ENCODE measurements around the gene NSUN7. TPM values are rescaled to one million over a fixed set of nuclear protein-coding genes. Genes with fewer than 3 reads are reported as not detected.
"Not testable (repeated sequence)": the region's sequence is repeated elsewhere in the genome, so short reads cannot be mapped to it uniquely, and the experiment has no call there.

The NSUN7 gene
- polyA plus RNA-seq, 1 experiment: 0.18 TPM

DNA sequence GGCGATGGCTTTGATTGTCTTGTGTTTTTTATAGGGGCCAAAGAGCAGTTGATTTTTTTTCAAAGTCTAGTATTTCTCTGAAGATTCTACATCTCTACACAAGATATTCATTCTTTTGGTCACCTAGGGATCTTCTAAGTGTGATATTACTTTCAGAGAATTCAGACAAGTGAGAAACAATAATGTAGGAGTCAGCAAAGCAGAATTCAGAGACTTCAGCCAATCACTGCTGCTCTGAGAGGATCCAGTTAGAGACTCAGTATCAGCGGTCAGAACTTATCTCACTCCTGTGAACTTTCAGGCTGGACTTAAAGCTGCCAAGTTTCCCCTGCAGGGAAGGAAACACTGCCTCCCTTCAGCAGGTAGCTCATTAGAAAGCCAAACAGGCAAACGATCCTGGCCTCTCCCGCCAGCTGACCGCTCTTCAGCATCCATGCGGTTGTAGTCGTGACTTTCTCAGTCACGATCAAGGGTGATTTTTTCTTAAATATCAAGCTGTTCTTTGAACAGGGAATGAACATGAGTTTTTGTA is 59.2 kb downstream of the NSUN7 start:
- no peaks in the 10 kb centered on the region for H3K36me3 ChIP-seq (ENCODE audit: control insufficient read depth, insufficient read depth, low read length)
- CTCF ChIA-PET: no interaction called here
- no peak overlapping the region for H3K4me3 ChIP-seq (ENCODE audit: low read depth, low read length)
- no peaks in the 10 kb centered on the region for H3K27me3 ChIP-seq (ENCODE audit: control insufficient read depth, insufficient read depth, low read length)
- TF ChIP-seq, protein P1, sequence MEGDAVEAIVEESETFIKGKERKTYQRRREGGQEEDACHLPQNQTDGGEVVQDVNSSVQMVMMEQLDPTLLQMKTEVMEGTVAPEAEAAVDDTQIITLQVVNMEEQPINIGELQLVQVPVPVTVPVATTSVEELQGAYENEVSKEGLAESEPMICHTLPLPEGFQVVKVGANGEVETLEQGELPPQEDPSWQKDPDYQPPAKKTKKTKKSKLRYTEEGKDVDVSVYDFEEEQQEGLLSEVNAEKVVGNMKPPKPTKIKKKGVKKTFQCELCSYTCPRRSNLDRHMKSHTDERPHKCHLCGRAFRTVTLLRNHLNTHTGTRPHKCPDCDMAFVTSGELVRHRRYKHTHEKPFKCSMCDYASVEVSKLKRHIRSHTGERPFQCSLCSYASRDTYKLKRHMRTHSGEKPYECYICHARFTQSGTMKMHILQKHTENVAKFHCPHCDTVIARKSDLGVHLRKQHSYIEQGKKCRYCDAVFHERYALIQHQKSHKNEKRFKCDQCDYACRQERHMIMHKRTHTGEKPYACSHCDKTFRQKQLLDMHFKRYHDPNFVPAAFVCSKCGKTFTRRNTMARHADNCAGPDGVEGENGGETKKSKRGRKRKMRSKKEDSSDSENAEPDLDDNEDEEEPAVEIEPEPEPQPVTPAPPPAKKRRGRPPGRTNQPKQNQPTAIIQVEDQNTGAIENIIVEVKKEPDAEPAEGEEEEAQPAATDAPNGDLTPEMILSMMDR (IDR thresholded peaks at IDR 0.05; ENCODE audit: insufficient read depth, low read depth, low read length): no peak
- no peak for DNase-seq (ENCODE audit: low read depth)
- POLR2A ChIA-PET: no interaction called here

DNA sequence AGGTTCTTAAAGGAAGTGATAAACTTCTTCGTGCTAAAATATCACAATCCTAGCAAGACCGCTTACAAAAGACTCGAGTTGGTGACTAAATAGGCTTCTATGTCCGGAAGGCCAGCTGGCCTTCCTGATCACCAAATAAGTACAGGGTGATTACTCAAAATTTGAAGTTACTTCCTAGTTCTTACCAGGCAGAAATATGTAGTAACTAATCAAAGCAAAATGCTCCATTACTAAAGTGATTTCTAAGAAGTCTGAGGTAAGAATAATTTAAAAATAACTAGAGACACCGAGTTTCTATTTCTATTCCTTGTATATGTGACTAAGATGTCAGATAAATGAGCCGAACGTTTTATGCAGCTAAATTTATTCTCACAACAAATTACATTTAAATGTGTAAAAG is 62.2 kb downstream of the NSUN7 start:
- H3K4me3 ChIP-seq (ENCODE audit: low read depth, low read length): no peak overlapping the region
- no peaks in the 10 kb centered on the region for H3K27me3 ChIP-seq (ENCODE audit: control insufficient read depth, insufficient read depth, low read length)
- DNase-seq (ENCODE audit: low read depth): no peak
- peaks cover 3% of the 10 kb centered on the region; the same call in 1 of the 2 replicates for H3K36me3 ChIP-seq (ENCODE audit: control insufficient read depth, insufficient read depth, low read length)
- CTCF ChIA-PET: interaction anchor here (1.0 to 1.1 kb wide), 2 partner anchors 29 to 33 kb away, joined by 3 read pairs; no protein-coding TSS in a partner anchor
- TF ChIP-seq, protein P1 (IDR thresholded peaks at IDR 0.05; ENCODE audit: insufficient read depth, low read depth, low read length): no peak
- POLR2A ChIA-PET: no interaction called here

DNA sequence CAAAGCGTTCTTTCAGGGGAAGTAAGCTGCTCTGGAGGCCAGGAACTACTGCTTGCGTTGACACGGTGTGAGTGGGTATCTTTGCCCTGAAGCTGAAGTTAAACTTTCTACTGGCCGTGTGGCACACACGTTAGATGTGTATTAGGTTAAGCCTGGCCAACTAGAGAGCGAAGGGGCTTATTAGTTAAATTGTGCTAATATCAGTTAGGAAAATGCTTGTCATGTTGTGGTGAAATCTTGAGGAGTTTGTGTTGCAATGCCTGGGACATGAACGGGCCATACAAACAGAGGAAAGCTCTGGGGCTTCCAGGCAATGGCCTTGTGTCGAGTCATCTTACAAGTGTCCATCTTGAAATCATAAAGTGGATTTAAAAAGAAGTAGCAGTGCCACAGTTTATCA is 62.6 kb downstream of the NSUN7 start:
- ChIA-PET POLR2A (no interaction called here), CTCF (interaction anchor here (1.1 kb wide), 1 partner anchor 32 kb away, joined by 3 read pairs; no protein-coding TSS in a partner anchor)
- H3K36me3 ChIP-seq (ENCODE audit: control insufficient read depth, insufficient read depth, low read length): peaks cover 3% of the 10 kb centered on the region; the same call in 1 of the 2 replicates
- no peak for DNase-seq (ENCODE audit: low read depth)
- H3K4me3 ChIP-seq (ENCODE audit: low read depth, low read length): no peak overlapping the region
- no peaks in the 10 kb centered on the region for H3K27me3 ChIP-seq (ENCODE audit: control insufficient read depth, insufficient read depth, low read length)
- TF ChIP-seq, protein P1 (IDR thresholded peaks at IDR 0.05; ENCODE audit: insufficient read depth, low read depth, low read length): no peak

DNA sequence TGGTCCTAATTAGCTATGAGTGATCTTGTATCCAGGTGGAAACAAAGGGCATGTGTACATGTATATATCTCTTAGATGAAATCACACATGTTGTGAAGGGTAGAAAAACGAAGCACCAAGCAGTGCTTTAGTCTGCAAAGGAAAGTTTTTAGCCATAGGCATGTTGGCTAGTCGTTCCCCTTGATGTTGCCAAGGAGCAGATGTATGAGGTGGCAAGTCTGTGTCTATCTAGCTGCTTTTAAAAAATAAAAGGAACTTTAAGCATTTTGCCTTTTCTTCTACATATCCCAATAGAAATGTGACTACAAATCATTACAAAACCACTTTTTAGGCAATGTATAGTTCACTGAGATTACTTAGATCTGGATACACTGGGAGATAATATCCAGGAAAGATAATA is 63.1 kb downstream of the NSUN7 start:
- no peaks in the 10 kb centered on the region for H3K27me3 ChIP-seq (ENCODE audit: control insufficient read depth, insufficient read depth, low read length)
- no peak overlapping the region for H3K4me3 ChIP-seq (ENCODE audit: low read depth, low read length)
- DNase-seq (ENCODE audit: low read depth): no peak
- POLR2A ChIA-PET: no interaction called here
- TF ChIP-seq, protein P1 (IDR thresholded peaks at IDR 0.05; ENCODE audit: insufficient read depth, low read depth, low read length): no peak
- CTCF ChIA-PET: interaction anchor here (1.1 kb wide), 1 partner anchor 32 kb away, joined by 3 read pairs; no protein-coding TSS in a partner anchor
- peaks cover 3% of the 10 kb centered on the region; the same call in 1 of the 2 replicates for H3K36me3 ChIP-seq (ENCODE audit: control insufficient read depth, insufficient read depth, low read length)

DNA sequence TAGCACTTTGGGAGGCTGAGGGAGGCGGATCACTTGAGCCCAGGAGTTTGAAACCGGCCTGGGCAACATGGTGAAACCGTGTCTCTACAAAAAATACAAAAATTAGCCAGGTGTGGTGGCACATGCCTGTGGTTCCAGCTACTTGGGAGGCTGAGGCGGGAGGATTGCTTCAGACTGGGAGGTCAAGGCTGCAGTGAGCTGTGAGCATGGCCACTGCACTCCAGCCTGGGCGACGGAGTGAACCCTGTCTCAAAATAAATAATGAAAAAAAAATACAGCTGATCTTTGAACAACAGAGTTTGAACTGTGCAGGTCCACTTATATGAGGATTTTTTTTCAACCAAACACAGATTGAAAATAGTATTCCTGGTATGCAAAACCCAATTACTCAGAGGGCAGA is 67.4 kb downstream of the NSUN7 start:
- H3K4me3 ChIP-seq (ENCODE audit: low read depth, low read length); H3K27me3 ChIP-seq (ENCODE audit: control insufficient read depth, insufficient read depth, low read length); H3K36me3 ChIP-seq (ENCODE audit: control insufficient read depth, insufficient read depth, low read length); POLR2A ChIA-PET; CTCF ChIA-PET; DNase-seq (ENCODE audit: low read depth): not testable (repeated sequence)

DNA sequence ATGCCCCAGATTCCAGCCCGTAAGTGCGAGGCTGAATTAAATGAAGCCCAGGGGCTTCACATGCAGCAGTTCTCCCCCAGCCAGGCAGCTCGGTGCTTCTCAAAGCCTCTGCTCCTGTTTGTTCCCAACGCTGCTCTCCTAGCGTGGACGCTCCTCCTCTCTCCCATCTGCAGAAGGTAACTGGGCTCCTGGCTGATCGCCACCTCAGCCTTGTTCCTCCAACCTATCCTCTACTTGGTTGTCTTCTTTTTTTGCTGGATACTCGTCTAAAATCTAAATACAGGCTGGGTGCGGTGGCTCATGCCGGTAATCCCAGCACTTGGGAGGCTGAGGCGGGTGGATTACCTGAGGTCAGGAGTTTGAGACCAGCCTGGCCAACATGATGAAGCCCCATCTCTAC is 70.3 kb downstream of the NSUN7 start:
- no peaks in the 10 kb centered on the region for H3K27me3 ChIP-seq (ENCODE audit: control insufficient read depth, insufficient read depth, low read length)
- H3K4me3 ChIP-seq (ENCODE audit: low read depth, low read length): no peak overlapping the region
- POLR2A ChIA-PET: no interaction called here
- DNase-seq (ENCODE audit: low read depth): no peak
- peaks cover 16% of the 10 kb centered on the region for H3K36me3 ChIP-seq (ENCODE audit: control insufficient read depth, insufficient read depth, low read length)
- TF ChIP-seq, protein P1 (IDR thresholded peaks at IDR 0.05; ENCODE audit: insufficient read depth, low read depth, low read length): no peak
- CTCF ChIA-PET: interaction anchor here (1.0 kb wide), 1 partner anchor 20 kb away, joined by 4 read pairs; no protein-coding TSS in a partner anchor

All from BJ (cell line).